Stimulated activated CD8-positive, alpha-beta memory T cell treated with anti-CD3 and anti-CD28 coated beads, Interleukin-12 subunit alpha, Interleukin-12 subunit beta, amount 100 ng/mL, for 4 hours (primary cell): ENCODE data around the gene CHCHD3.

ENCODE experiments used
- DNase-seq: peaks from one replicate; pipeline ENCODE4 v3.0.0-alpha.2; 2020; ENCODE audit warnings: low read depth

CHCHD3 gene

GRCh38 chr7:132858760-132859159 is 223.1 kb downstream of the CHCHD3 start:
- DNase-seq = no peak

GRCh38 chr7:132858251-132858650 is 223.6 kb downstream of the CHCHD3 start:
- DNase-seq = no peak

DNA sequence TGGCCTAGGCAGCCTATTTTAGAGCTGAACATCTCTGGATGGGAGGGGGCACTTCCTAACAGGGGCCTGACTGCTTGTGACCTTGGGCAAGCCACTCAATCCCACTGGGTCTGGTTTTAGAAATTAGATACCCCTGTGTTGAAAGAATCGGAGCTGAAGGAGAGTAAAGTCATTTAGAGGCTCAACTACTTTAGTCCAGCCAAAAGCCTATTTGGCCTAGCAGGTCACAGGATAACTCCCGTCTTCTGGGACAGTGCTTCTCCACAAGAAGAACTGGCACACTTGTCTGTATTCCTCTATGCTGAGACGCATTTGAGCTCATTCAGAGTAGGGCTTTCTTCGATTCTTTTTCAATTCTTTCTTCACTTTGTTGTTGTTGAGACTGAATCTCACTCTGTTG is 224.2 kb downstream of the CHCHD3 start:
- no peak for DNase-seq

- DNase-seq = no peak
Measured at GRCh38 chr7:132857031-132857430, 224.9 kb downstream of the CHCHD3 start.

DNA sequence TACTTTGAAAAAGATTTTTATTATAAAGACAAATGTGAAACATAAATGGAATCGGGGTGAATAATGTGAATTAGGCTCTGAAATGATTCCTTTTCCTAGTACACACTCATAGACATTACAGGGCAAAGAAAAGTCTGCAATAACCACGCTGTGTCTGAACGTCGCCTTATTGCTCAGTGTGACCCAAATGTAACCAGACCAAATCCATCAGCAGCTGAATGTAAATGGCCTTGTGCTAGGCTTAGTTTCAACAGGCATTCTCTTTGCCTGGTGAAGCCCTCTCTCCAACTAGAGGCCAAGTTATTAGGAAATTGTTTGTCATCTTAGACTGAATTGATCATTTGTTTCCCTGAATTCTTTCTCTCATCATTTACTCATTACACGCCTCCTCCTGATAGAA is 225.5 kb downstream of the CHCHD3 start:
- no peak for DNase-seq

- DNase-seq = no peak
Measured at GRCh38 chr7:132855901-132856300, 226.0 kb downstream of the CHCHD3 start.

GRCh38 chr7:132854238-132854637 is 227.7 kb downstream of the CHCHD3 start:
- DNase-seq = no peak

- DNase-seq = no peak
Measured at GRCh38 chr7:132847376-132847775, 234.5 kb downstream of the CHCHD3 start.

GRCh38 chr7:132846086-132846485 is 235.8 kb downstream of the CHCHD3 start:
- DNase-seq = no peak

DNA sequence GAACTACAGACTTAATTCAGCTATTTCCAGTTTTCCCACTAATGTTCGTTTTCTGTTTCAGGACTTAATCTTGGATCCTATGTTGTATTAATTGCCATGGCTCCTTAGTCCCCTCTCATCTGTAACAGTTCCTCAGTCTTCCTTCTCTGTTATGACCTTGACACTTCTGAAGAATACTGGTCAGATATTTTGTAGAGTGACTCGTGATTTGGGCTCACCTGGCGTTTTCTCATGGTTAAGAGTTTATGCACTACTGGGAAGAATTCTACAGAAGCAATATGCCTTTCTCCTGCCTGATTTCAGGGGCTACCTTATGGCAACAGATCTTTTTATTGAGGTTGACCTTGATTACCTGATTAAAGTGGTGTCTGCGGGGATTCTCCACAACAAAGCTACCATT is 239.4 kb downstream of the CHCHD3 start:
- DNase-seq = no peak

GRCh38 chr7:132840199-132840598 is 241.7 kb downstream of the CHCHD3 start:
- no peak for DNase-seq

DNA sequence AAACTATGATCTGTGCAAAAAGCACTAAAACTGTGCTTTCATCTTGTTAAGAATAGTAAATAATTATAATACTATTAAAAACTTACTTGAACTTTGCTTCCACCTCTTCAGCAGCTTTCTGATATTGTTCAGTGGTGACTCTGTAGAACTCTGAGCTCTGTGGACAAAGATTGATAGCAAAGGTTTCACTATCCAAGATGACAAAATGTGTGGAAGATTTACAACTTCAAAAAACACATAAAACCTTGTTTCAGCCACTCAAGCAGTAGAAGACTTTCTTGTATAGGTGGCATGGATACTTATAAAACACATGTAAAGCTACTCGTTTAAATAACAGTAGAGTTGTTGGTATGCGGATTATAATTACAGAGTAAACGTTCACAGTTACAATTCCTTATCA is 243.6 kb downstream of the CHCHD3 start:
- DNase-seq = no peak

GRCh38 chr7:132837529-132837928 is 244.4 kb downstream of the CHCHD3 start:
- no peak for DNase-seq

DNA sequence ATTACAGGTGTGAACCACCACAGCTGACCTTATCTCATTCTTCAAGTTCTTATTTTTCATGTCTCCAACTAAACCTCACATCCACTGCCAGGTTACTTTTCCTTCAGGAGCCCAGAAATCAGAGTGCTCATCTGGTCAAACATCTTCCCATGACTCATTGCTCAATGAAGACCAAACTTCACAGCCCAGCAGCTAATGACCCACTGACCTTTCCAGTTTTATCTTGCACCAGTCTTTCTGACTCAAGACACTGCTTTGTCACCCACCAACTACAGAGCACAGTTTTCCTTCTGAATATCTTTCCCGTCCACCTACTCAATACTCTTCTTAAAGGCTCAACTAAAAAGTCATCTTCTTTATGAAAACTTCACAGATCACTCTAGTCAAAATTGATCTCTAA is 245.1 kb downstream of the CHCHD3 start:
- DNase-seq = no peak

DNA sequence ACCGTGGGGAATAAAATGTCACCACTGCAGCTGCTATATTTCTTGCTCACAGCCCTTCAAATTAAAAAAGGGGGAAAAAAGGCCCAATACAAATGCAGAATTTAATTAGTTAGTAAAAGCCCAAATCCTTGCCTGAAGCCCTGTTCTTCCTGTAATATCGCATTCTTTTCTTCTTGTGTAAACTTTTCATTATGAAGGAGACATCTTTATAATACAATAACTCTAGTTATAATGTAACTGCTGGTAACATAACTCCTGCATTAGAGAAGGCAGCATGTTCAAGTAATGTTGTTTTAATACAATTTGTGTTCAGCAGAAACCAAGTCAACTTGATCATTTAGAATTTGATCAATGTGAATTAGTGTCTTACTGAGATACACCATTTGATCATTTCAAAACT is 250.9 kb downstream of the CHCHD3 start:
- DNase-seq = no peak

GRCh38 chr7:132828502-132828901 is 253.4 kb downstream of the CHCHD3 start:
- no peak for DNase-seq

GRCh38 chr7:132825932-132826835 is 255.7 kb downstream of the CHCHD3 start:
- DNase-seq = no peak

DNA sequence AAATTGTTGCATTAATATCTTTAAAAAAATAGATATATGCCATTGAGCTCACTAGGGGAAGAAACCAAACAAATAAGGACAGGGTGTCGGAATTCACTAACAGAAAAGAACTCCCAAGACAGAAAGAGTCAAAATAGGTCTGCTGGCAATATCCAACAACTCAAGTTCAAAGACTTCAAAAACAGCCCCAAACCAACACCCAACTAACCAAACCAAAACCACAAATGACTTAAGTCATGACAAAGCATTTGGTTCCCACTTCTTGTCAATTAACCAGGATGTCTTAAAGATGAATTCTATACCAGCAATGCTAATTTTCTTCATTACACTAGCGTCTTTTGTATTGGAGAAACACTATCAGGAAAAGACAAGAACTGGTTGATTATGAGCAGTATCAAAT is 256.7 kb downstream of the CHCHD3 start:
- no peak for DNase-seq

- DNase-seq = no peak
Measured at GRCh38 chr7:132819648-132820047, 262.2 kb downstream of the CHCHD3 start.

DNA sequence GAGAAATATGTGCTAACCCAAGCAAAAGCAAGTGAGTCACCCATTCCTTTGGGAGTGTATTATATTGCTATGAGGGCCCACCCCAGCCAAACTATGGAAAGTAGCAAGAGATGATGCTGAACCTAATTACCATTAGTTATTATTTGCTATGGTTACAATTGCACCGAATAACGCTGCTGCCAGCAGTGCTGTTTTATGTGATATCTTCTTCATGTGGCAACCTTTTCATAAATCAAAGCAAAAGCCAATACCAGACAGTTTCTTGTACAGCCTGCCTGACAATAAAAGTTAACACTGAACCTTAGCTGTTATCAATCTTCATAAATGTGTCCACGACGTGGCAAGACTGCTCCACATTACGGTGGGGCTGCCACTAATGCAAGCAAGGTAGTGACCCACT is 263.9 kb downstream of the CHCHD3 start:
- no peak for DNase-seq

GRCh38 chr7:132815696-132816311 is 266.1 kb downstream of the CHCHD3 start:
- no peak for DNase-seq

- no peak for DNase-seq
Measured at GRCh38 chr7:132815130-132815529, 266.8 kb downstream of the CHCHD3 start.

DNA sequence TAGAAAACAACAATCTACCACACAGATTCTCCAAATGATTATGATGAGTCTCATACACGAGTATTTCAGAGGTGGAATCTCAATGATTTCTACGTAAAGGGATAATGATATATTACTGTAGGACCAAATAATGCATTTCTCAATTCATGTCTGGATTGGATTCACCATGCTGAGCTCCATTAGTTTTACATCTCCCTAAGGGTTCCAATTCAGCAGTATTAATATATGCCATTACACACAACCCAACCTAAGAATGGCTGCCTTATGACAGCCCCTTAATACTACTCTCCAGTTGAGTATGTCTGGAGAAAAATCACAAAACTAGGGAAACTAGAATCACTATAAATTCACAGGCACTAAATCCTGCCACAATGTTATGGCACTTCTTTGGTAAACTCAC is 271.3 kb downstream of the CHCHD3 start:
- no peak for DNase-seq

GRCh38 chr7:132806834-132807233 is 275.1 kb downstream of the CHCHD3 start:
- DNase-seq = no peak
